LNCAP (cell line): Measurements from ENCODE around the gene LAYN.

Source experiments
- CTCF ChIP-seq: fragments of 450-650 bp; IDR thresholded peaks from 2 replicates; pipeline ENCODE4 v1.5.1; 2017; ENCODE audit warnings: mild to moderate bottlenecking

LAYN gene

GRCh38 chr11:111598559-111598958, 58.0 kb downstream of the LAYN start:
- TF ChIP-seq CTCF = no peak

- no peak for TF ChIP-seq CTCF
Observed at GRCh38 chr11:111601636-111601978, 61.1 kb downstream of the LAYN start.

- peak; percentile 94 for TF ChIP-seq CTCF
Observed at GRCh38 chr11:111601979-111602864, 61.7 kb downstream of the LAYN start, which contains the start of gene SIK2. Gene SIK2, plus strand, starts transcription at chr11:111602449. Its CDS starts 115 bp downstream, at chr11:111602564.

GRCh38 chr11:111602865-111603610, 62.5 kb downstream of the LAYN start:
- no peak for TF ChIP-seq CTCF

GRCh38 chr11:111603611-111604130, 63.2 kb downstream of the LAYN start:
- TF ChIP-seq CTCF = no peak

GRCh38 chr11:111604392-111605009, 64.0 kb downstream of the LAYN start:
- TF ChIP-seq CTCF = peak; percentile 62

- no peak for TF ChIP-seq CTCF
Observed at GRCh38 chr11:111605681-111606080, 65.2 kb downstream of the LAYN start.
